Neural progenitor cell (in vitro differentiated cells): ENCODE data around the gene P2RY6. TPM values are rescaled to one million over a fixed set of nuclear protein-coding genes. Genes with fewer than 3 reads are reported as not detected.
A peak's percentile ranks its signal among the peaks of the same experiment; 100 is the strongest.

Source experiments
- DNase-seq: peaks from one replicate; pipeline ENCODE4 v3.0.0-alpha.2; 2016; ENCODE audit warnings: low spot score
- H2AFZ ChIP-seq: fragments of 200-600 bp; sonication (generic); replicated peaks from 2 replicates; pipeline ENCODE4 v1.6.1; 2016; ENCODE audit warnings: antibody characterized with exemption
- H3F3A ChIP-seq: fragments of 200-600 bp; sonication (generic); 2 replicates; pipeline ENCODE4 v1.6.1; 2016; ENCODE audit warnings: antibody characterized with exemption, low read depth
- H3K27ac ChIP-seq: fragments of 200-600 bp; sonication (generic); 2 replicates; pipeline ENCODE4 v1.5.1; 2016; ENCODE audit warnings: mild to moderate bottlenecking
- H3K27me3 ChIP-seq: fragments of 200-600 bp; sonication (generic); 2 replicates; pipeline ENCODE4 v1.6.1; 2016; ENCODE audit warnings: mild to moderate bottlenecking, moderate library complexity
- H3K36me3 ChIP-seq: fragments of 200-600 bp; sonication (generic); 2 replicates; pipeline ENCODE4 v1.5.1; 2016
- H3K4me1 ChIP-seq: fragments of 200-600 bp; sonication (generic); 2 replicates; pipeline ENCODE4 v1.6.1; 2016; ENCODE audit warnings: mixed run types
- H3K4me2 ChIP-seq: fragments of 200-600 bp; sonication (generic); 2 replicates; pipeline ENCODE4 v1.6.1; 2016
- H3K4me3 ChIP-seq: fragments of 200-600 bp; sonication (generic); 2 replicates; pipeline ENCODE4 v1.5.1; 2016
- H3K79me2 ChIP-seq: fragments of 200-600 bp; sonication (generic); 2 replicates; pipeline ENCODE4 v1.6.1; 2016; ENCODE audit warnings: low read depth
- H3K9ac ChIP-seq: fragments of 200-600 bp; sonication (generic); 2 replicates; pipeline ENCODE4 v1.6.1; 2016
- H3K9me3 ChIP-seq: fragments of 200-600 bp; sonication (generic); 2 replicates; pipeline ENCODE4 v1.5.1; 2016; ENCODE audit warnings: low read depth
- H4K20me1 ChIP-seq: fragments of 200-600 bp; sonication (generic); 2 replicates; pipeline ENCODE4 v1.6.1; 2016; ENCODE audit warnings: low read depth
- H3K27ac Mint-ChIP-seq: 3 replicates; pipeline ENCODE4 v1.8.0; 2021; ENCODE audit warnings: mixed read lengths
- H3K27me3 Mint-ChIP-seq: 2 replicates; pipeline ENCODE4 v1.8.0; 2022; ENCODE audit warnings: low read depth, mild to moderate bottlenecking, inconsistent platforms, moderate library complexity, mixed read lengths; ENCODE audit not compliant: insufficient read depth
- H3K36me3 Mint-ChIP-seq: 3 replicates; pipeline ENCODE4 v1.8.0; 2021; ENCODE audit warnings: mixed read lengths
- H3K4me1 Mint-ChIP-seq: 3 replicates; pipeline ENCODE4 v1.8.0; 2021; ENCODE audit warnings: mixed read lengths
- H3K4me3 Mint-ChIP-seq: 3 replicates; pipeline ENCODE4 v1.8.0; 2021; ENCODE audit warnings: mild to moderate bottlenecking, moderate library complexity, mixed read lengths
- H3K9me3 Mint-ChIP-seq: 3 replicates; pipeline ENCODE4 v1.8.0; 2020; ENCODE audit warnings: mixed read lengths
- EZH2 ChIP-seq: fragments of 200-600 bp; sonication (generic); IDR thresholded peaks from 2 replicates; pipeline ENCODE4 v1.6.1; 2017; ENCODE audit warnings: antibody characterized with exemption, mild to moderate bottlenecking, moderate library complexity
- EZH2phosphoT487 ChIP-seq: fragments of 200-600 bp; sonication (generic); IDR thresholded peaks from 2 replicates; pipeline ENCODE4 v1.6.1; 2017; ENCODE audit warnings: antibody characterized with exemption
- total RNA-seq: library from RNA; depleted of rRNA; stranded (reverse); fragments of >200 nt; gene quantifications from 2 replicates; pipeline ENCODE4 v1.2.3, GENCODE V29; 2015; ENCODE audit warnings: low replicate concordance
- TF ChIP-seq, protein P1 (sequence below): fragments of 200-600 bp; sonication (generic); IDR thresholded peaks from 2 replicates; pipeline ENCODE4 v1.5.1; 2017; ENCODE audit warnings: antibody characterized with exemption, mild to moderate bottlenecking

P2RY6 gene
- total RNA-seq, 1 donor from 2014 or later, result not detected

DNA sequence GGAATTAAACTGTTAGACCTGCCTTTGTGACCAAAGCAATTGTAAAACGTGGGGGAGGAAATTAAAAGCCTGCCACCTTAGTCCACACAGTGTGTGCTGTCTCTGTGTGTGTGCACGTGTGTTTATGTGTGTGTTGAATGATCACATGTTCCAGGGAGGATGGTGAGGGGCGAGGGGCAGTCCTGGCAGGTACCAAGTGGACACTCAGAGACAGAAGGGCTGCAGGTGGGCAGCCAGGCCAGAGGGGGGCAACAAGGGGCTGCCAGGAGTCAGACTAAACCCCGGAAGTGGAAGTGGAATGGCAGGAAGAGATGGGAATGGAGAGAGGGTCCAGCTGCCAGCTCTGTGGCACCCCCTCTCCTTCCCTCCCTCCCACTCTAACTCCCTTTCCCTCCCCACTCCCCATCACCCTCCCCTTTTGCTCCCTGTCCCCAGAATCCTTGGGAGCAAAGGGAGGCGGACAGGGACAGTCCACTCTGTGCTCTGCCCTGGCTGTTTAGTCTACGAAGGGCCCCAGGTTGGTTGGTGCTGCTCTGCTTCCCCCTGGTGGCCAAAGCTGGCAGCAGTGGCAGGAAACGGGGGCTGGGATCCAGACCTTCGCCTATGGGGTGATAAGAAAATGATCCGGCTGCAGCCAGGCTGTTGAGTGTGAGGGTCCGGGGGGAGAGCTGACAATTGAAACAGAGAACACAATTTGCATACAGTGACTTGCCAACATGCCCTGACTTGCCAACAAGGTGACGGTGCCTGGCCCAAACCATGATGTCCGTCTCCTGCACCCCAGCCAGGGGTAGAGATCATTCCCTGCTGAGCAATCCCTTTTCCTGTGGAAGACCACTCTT lies 29.7 kb upstream of the P2RY6 start:
- Mint-ChIP-seq H3K4me3 (peak overlapping the region; percentile 77), H3K27ac (peak overlapping the region; percentile 94), H3K4me1 (peaks cover 36% of the 10 kb centered on the region), H3K9me3 (no peaks in the 10 kb centered on the region), H3K27me3 (peaks cover 11% of the 10 kb centered on the region), H3K36me3 (no peaks in the 10 kb centered on the region)
- H3F3A ChIP-seq, result peaks cover 4% of the 10 kb centered on the region
- H3K9me3 ChIP-seq, result no peaks in the 10 kb centered on the region
- peak overlapping the region; percentile 75 for H3K4me2 ChIP-seq
- H3K27me3 ChIP-seq, result no peaks in the 10 kb centered on the region
- H3K4me1 ChIP-seq, result peaks cover 7% of the 10 kb centered on the region
- peak overlapping the region; percentile 95 for H2AFZ ChIP-seq
- H3K79me2 ChIP-seq, result no peaks in the 10 kb centered on the region
- H3K36me3 ChIP-seq, result no peaks in the 10 kb centered on the region
- no peak overlapping the region for H3K9ac ChIP-seq
- H3K27ac ChIP-seq, result no peak overlapping the region
- TF ChIP-seq EZH2phosphoT487 (no peak), EZH2 (no peak)
- TF ChIP-seq, protein P1, sequence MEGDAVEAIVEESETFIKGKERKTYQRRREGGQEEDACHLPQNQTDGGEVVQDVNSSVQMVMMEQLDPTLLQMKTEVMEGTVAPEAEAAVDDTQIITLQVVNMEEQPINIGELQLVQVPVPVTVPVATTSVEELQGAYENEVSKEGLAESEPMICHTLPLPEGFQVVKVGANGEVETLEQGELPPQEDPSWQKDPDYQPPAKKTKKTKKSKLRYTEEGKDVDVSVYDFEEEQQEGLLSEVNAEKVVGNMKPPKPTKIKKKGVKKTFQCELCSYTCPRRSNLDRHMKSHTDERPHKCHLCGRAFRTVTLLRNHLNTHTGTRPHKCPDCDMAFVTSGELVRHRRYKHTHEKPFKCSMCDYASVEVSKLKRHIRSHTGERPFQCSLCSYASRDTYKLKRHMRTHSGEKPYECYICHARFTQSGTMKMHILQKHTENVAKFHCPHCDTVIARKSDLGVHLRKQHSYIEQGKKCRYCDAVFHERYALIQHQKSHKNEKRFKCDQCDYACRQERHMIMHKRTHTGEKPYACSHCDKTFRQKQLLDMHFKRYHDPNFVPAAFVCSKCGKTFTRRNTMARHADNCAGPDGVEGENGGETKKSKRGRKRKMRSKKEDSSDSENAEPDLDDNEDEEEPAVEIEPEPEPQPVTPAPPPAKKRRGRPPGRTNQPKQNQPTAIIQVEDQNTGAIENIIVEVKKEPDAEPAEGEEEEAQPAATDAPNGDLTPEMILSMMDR, result peak; percentile 91
- H3K4me3 ChIP-seq, result peak overlapping the region; percentile 53
- peak; percentile 83 for DNase-seq
- H4K20me1 ChIP-seq, result no peaks in the 10 kb centered on the region

DNA sequence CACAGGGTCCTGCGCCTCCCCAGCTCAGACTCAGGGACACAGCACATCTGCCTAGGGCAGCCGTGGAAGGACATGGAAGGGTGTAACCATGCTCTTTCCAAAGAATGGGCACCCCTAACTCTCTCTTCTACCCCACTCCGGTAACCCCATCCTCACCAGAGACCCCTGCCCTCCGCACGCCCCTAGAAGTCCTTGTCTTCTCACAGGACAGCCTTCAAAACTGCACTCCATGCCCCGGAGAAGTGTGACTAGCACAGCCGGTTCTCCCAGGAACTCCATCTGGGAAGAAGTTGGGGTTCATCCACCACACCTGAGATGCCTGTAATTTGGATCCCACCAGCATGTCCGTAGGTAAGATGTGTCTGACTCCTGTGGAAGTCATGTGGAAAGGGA lies 29.0 kb upstream of the P2RY6 start:
- Histone ChIP-seq H3K4me1 (peaks cover 7% of the 10 kb centered on the region), H3K4me3 (no peak overlapping the region), H3K27ac (no peak overlapping the region), H3K36me3 (no peaks in the 10 kb centered on the region), H3K9me3 (no peaks in the 10 kb centered on the region), H3K9ac (no peak overlapping the region), H3F3A (peaks cover 4% of the 10 kb centered on the region), H4K20me1 (no peaks in the 10 kb centered on the region), H2AFZ (peak overlapping the region; percentile 95), H3K27me3 (no peaks in the 10 kb centered on the region), H3K4me2 (no peak overlapping the region), H3K79me2 (no peaks in the 10 kb centered on the region)
- peaks cover 32% of the 10 kb centered on the region for H3K4me1 Mint-ChIP-seq
- H3K4me3 Mint-ChIP-seq, result peak overlapping the region; percentile 67
- DNase-seq, result no peak
- TF ChIP-seq, protein P1, result no peak
- TF ChIP-seq EZH2 (no peak), EZH2phosphoT487 (no peak)
- no peaks in the 10 kb centered on the region for H3K36me3 Mint-ChIP-seq
- H3K27me3 Mint-ChIP-seq, result peaks cover 5% of the 10 kb centered on the region
- H3K27ac Mint-ChIP-seq, result peak overlapping the region; percentile 85
- H3K9me3 Mint-ChIP-seq, result no peaks in the 10 kb centered on the region

DNA sequence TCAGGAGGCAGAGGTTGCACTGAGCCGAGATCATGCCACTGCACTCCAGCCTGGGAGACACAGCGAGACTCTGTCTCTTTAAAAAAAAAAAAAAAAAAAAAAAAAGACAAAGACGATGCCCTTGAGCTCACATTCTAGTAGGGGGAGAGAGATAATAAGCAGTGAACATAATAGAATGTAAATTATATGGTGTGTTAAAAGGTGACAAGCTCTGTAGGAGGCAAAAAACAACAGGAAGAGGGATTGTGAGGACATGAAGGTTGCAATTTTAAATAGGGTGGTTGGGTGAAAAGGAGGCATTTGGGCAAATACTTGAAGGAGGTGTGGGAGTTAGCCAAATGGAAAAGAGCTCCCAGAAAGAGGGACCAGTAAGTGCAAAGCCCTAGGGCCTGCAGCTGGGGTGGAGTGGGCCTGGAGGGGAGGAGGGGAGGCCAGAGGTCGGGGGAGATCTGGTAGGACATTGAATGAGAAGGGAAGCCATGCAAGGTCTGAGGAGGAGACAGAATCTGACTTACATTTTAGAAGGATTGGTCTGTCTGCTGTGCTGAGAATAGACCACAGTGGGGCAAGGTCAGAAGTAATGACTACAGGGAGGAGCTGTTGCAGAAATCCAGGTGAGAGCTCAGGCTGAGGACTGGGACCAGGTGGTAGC lies 27.4 kb upstream of the P2RY6 start:
- DNase-seq, result no peak
- H2AFZ ChIP-seq, result no peak overlapping the region
- peaks cover 5% of the 10 kb centered on the region for H3K27me3 Mint-ChIP-seq

More for the DNA sequence above, 27.4 kb upstream of the P2RY6 start:
- no peaks in the 10 kb centered on the region for H3K27me3 ChIP-seq
- H3K4me3 Mint-ChIP-seq, result no peak overlapping the region
- peaks cover 30% of the 10 kb centered on the region for H3K4me1 Mint-ChIP-seq
- no peaks in the 10 kb centered on the region for H3K36me3 ChIP-seq
- TF ChIP-seq, protein P1, result no peak
- TF ChIP-seq EZH2phosphoT487 (no peak), EZH2 (no peak)
- no peak overlapping the region for H3K4me2 ChIP-seq
- H3K9me3 Mint-ChIP-seq, result no peaks in the 10 kb centered on the region
- no peak overlapping the region for H3K27ac ChIP-seq
- no peaks in the 10 kb centered on the region for H3K9me3 ChIP-seq
- H4K20me1 ChIP-seq, result no peaks in the 10 kb centered on the region
- no peaks in the 10 kb centered on the region for H3K36me3 Mint-ChIP-seq
- no peaks in the 10 kb centered on the region for H3K79me2 ChIP-seq
- no peak overlapping the region for H3K27ac Mint-ChIP-seq
- H3F3A ChIP-seq, result peaks cover 4% of the 10 kb centered on the region
- peaks cover 7% of the 10 kb centered on the region for H3K4me1 ChIP-seq
- H3K4me3 ChIP-seq, result no peak overlapping the region
- H3K9ac ChIP-seq, result no peak overlapping the region
